Stimulated activated CD8-positive, alpha-beta memory T cell treated with anti-CD3 and anti-CD28 coated beads, Interleukin-15, amount 100 ng/mL, for 1 hour (primary cell): ENCODE results near the gene MASTL.

Source experiments
- DNase-seq: peaks from one replicate; pipeline ENCODE4 v3.0.0-alpha.2; 2020; ENCODE audit warnings: low read depth

The MASTL gene

GRCh38 chr10:27225642-27226257 is 70.6 kb downstream of the MASTL start:
- no peak for DNase-seq

GRCh38 chr10:27230022-27230421 is 74.9 kb downstream of the MASTL start:
- no peak for DNase-seq

GRCh38 chr10:27235706-27236105 is 80.6 kb downstream of the MASTL start:
- DNase-seq = no peak
